Stimulated activated CD8-positive, alpha-beta memory T cell treated with anti-CD3 and anti-CD28 coated beads, Interleukin-7, amount 100 ng/mL, for 4 hours (primary cell): ENCODE results near the gene FAM161A.
"Not testable (repeated sequence)": the region's sequence is repeated elsewhere in the genome, so short reads cannot be mapped to it uniquely, and the experiment has no call there.

Source experiments
- DNase-seq, 2 donors: peaks; one replicate each; pipeline ENCODE4 v3.0.0-alpha.2; 2020; ENCODE audit warnings: low read depth in 2 of 2

Gene FAM161A

GRCh38 chr2:61845320-61845719 lies 8.5 kb downstream of the FAM161A start:
- DNase-seq, result no peak

DNA sequence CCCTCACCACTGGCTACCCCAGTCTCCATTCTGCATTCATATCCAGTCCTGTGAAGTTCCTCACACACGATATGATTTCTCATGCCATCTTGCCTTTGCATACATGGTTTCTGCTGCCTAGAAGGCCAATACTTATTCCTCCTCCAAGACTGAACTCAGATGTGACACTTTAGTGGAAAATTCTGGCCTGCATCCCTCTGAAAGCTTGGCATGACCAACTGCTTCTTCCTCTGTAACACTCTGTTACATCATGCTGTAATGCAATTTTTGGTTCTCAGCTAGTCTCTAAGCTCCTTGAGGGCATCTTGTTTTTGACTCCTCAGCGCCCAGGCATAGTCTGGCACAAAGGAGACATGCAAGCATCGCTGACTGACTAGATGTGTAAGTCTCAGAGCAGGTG lies 12.6 kb downstream of the FAM161A start:
- DNase-seq, result no peak

- DNase-seq, result no peak
Measured at GRCh38 chr2:61834893-61835292, 19.0 kb downstream of the FAM161A start.

- no peak for DNase-seq
Measured at GRCh38 chr2:61833971-61834370, 19.9 kb downstream of the FAM161A start.

DNA sequence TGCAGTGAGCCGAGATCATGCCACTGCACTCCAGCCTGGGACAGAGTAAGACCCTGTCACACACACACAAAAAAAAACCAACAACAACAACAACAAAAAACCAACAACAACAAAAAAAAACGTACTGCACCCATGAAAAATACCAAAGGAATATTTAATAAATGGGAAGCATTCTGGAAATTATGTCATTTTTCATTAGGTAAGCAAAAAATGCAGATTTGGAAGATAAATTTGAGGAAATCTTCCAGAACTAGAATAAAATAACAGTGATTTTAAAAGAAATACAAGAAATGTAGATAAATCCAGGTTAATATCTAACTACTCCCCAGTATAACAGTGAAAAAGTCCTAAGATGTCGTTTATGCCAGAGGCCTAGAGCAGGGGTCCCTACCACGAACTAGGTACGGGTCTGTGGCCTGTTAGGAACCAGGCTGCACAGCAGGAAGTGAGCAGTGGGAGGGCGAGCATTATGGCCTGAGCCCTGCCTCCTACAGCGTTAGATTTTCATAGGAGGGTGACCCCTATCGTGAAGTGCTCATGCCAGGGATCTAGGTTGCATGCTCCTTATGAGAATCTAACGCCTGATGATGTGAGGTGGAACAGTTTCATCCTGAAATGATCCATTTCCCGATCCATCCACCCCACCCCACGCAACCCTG lies 21.5 kb downstream of the FAM161A start:
- no peak for DNase-seq

- DNase-seq, result no peak
Measured at GRCh38 chr2:61822255-61822654, 31.6 kb downstream of the FAM161A start.

- DNase-seq, result no peak
Measured at GRCh38 chr2:61816480-61817355, 37.1 kb downstream of the FAM161A start.

DNA sequence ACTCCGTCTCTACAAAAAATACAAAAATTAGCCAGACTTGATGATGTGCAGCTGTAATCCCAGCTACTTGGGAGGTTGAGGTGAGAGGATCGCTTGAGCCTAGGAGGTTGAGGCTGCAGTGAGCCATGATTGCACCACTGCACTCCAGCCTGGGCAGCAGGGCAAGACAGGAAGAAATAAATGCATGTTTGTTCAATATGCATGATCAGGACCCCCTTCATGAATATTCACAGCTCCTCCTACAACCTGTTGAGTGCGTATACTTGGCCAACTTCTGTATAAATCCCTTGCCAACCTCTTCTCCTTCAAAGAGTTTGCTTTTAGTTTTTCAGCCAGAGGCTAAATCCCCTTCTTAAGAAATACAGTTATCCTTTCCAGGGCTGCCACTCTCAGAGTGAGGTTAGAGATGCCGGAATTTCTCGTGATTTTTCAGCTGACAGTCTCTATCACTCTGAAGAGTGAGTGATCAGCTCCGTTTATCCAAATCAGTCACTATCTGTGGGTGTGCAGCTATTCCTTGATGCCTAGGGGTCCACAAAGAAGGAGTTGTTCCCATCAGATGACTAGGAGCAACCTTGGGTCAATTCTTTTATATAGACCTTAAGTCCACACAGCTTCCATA lies 39.2 kb downstream of the FAM161A start:
- DNase-seq, result no peak

DNA sequence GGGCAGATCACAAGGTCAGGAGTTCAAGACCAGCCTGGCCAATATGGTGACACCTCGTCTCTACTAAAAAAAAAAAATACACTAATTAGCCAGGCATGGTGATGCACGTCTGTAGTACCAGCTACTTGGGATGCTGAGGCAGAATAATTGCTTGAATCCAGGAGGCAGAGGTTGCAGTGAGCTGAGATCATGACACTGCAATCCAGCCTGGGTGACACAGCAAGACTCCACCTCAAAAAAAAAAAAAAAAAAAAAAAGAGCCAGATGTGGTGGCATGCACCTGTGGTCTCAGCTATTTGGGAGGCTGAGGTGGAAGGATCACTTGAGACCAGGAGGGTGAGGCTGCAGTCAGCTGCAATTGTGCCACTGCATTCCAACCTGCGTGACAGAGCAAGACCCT lies 40.5 kb downstream of the FAM161A start:
- DNase-seq, result not testable (repeated sequence)

- DNase-seq, result no peak
Measured at GRCh38 chr2:61811821-61812220, 42.0 kb downstream of the FAM161A start.

GRCh38 chr2:61810203-61810602 lies 43.7 kb downstream of the FAM161A start:
- DNase-seq, result not testable (repeated sequence)

DNA sequence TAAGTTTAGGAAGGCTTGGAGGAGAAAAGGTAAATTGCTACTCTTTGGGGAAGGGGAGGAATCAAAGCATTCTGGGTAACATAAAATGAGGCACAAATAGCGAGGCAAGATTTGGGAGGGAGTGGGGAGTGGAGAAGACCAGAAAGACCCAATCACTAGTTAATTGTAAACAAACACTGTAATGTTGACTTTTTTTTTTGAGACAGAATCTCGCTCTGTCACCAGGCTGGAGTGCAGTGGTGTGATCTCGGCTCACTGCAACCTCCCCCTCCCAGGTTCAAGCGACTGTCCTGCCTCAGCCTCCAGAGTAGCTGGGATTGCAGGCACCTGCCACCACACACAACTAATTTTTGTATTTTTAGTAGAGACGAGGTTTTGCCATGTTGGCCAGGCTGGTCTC lies 45.2 kb downstream of the FAM161A start:
- not testable (repeated sequence) for DNase-seq

- no peak for DNase-seq
Measured at GRCh38 chr2:61807036-61807757, 46.7 kb downstream of the FAM161A start.

DNA sequence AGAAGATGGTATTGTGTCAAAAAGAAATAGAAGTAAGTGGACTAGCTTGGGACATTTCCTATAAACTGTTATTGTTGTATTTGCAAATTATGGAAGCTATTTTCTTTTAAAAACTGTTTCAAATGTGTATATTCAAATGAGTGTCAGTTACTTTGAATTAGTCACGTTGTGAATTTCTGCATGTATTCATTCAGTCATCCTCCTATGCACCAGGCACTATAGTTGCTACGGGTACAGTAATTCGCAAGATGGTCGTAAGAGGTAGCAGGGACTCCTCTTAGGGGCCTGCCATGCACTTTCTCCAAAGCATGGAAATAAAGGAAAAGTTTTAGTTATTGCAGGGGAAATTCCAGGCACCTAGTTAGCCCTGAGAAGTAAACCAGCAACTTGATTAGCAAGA lies 51.3 kb downstream of the FAM161A start:
- no peak for DNase-seq

GRCh38 chr2:61799099-61799498 lies 54.8 kb downstream of the FAM161A start:
- no peak for DNase-seq

DNA sequence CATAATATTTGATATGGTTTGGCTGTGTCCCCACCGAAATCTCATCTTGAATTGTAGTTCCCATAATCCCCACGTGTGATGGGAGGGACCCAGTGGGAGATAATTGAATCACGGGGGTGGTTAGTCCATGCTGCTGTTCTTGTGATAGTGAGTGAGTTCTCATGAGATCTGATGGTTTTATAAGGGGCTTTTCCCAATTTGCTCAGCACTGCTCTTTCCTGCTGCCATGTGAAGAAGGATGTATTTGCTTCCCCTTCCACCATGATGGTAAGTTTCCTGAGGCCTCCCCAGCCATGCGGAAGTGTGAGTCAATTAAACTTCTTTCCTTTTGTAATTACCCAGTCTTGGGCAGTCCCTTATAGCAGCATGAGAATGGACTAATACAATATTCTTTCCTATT lies 56.4 kb downstream of the FAM161A start:
- DNase-seq, result not testable (repeated sequence)

GRCh38 chr2:61795408-61795807 lies 58.5 kb downstream of the FAM161A start:
- DNase-seq, result no peak

- DNase-seq, result peak; percentile 48 to 54
Measured at GRCh38 chr2:61793389-61793836, 60.4 kb downstream of the FAM161A start.

DNA sequence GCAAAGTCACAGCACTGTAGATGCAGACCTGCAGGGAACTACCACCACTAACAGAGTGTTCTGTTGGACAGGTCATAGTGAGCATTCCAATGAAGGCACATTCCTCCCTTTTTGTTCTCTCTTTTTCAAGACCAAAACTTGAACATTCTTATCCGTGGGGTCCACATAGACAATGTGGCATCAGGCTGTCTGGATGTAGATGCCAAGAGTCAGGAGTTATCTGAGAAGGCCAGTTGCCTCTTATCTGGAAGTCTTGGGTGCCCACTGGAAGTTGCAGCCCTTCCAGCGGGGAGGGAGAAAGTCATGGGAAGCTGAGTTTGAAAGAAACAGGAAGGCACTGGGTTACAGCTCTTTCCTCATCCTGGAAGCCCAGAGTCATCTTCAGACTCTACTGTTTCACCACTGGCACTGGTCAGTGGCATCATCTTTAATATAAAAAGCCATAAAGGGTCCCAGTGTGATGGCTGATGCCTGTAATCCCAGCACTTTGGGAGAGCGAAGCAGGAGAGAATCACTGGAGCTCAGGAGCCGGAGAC lies 61.4 kb downstream of the FAM161A start:
- no peak for DNase-seq

DNA sequence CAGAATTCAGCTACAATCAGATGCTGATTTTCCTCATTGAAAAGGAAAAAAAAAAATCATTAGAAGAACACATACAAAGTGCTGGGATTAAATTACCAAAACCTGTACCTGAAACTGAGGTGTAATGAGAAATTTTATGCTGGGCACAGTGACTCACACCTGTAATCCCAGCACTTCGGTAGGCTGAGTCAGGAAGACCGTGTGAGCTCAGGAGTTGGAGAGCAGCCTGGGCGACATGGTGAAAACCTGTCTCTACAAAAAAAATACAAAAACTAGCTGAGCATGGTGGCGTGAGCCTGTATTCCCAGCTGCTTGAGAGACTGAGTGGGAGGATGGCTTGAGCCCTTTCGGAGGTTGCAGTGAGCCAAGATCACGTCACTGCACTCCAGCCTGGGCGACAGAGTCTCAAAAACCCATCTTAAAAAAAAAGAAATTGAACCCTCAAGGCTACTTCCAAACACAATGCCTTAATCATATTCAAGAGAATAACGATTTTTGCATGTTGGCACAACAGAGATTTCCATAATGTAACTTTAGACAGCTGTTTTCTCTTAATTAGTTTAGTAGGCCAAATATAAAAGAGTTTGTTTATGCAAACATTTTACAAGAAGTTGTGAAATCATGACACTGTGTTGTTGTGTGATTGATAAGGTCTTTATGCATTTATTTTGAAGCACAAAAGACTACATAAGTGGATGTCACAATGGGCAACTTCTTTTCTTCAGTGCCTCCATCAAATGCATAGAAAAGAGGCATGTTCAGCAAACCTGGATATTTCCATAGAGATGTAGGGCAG lies 63.9 kb downstream of the FAM161A start:
- DNase-seq, result no peak
